WTC11 (cell line): ENCODE measurements around the gene ARMH1. TPM values are rescaled to one million over a fixed set of nuclear protein-coding genes. Genes with fewer than 3 reads are reported as not detected.

Source experiments
- ATAC-seq: fragments of 200-7000 bp; cut with Tn5 transposase; 2 replicates; pipeline ENCODE4 v1.10.0; 2021; ENCODE audit warnings: mild to moderate bottlenecking, moderate library complexity
- CTCF ChIA-PET: fragments of 300-600 bp; sonication (Branson Sonifier 250); formaldehyde crosslinking; loops from one replicate; lab custom pipeline; 2021; ENCODE audit warnings: antibody characterized with exemption; lab: Charles Lee
- POLR2A ChIA-PET: fragments of 350-600 bp; sonication (Branson Sonifier 250); formaldehyde crosslinking; loops from one replicate; lab custom pipeline; 2021; ENCODE audit warnings: antibody characterized with exemption; lab: Charles Lee
- DNase-seq: peaks from one replicate; pipeline ENCODE4 v3.0.0; 2021; ENCODE audit warnings: low spot score
- H3K27ac Mint-ChIP-seq: 2 replicates; pipeline ENCODE4 v1.8.0; 2021; ENCODE audit warnings: mixed read lengths
- H3K27me3 Mint-ChIP-seq: 2 replicates; pipeline ENCODE4 v1.8.0; 2021; ENCODE audit warnings: low read depth, mild to moderate bottlenecking, moderate library complexity, mixed read lengths
- H3K36me3 Mint-ChIP-seq: 2 replicates; pipeline ENCODE4 v1.8.0; 2021; ENCODE audit warnings: mixed read lengths
- H3K4me1 Mint-ChIP-seq: 2 replicates; pipeline ENCODE4 v1.8.0; 2022; ENCODE audit warnings: mixed read lengths
- H3K4me3 Mint-ChIP-seq: 2 replicates; pipeline ENCODE4 v1.8.0; 2021; ENCODE audit warnings: mild to moderate bottlenecking, moderate library complexity, mixed read lengths
- H3K9me3 Mint-ChIP-seq: 2 replicates; pipeline ENCODE4 v1.8.0; 2021; ENCODE audit warnings: mixed read lengths
- ATF1 ChIP-seq: sonication (generic); formaldehyde crosslinking; IDR thresholded peaks from 2 replicates; pipeline ENCODE4 v1.8.1; 2023; ENCODE audit warnings: mild to moderate bottlenecking, moderate library complexity, missing genetic modification reagents
- ELF4 ChIP-seq: sonication (generic); formaldehyde crosslinking; IDR thresholded peaks from 2 replicates; pipeline ENCODE4 v1.8.1; 2022; ENCODE audit warnings: low read depth, mild to moderate bottlenecking, moderate library complexity, missing genetic modification reagents
- FOXP1 ChIP-seq: sonication (generic); formaldehyde crosslinking; IDR thresholded peaks from 2 replicates; pipeline ENCODE4 v1.8.0; 2022; ENCODE audit warnings: missing genetic modification reagents, mild to moderate bottlenecking, moderate library complexity, borderline replicate concordance
- GTF2I ChIP-seq: fragments of 250-450 bp; sonication (Bioruptor Pico); conservative IDR thresholded peaks from 2 replicates; pipeline ENCODE4 v1.4.0; 2021; ENCODE audit warnings: mild to moderate bottlenecking
- IRF2 ChIP-seq: sonication (generic); formaldehyde crosslinking; IDR thresholded peaks from 2 replicates; pipeline ENCODE4 v1.8.0; 2022; ENCODE audit warnings: low read depth, missing genetic modification reagents, borderline replicate concordance
- NFYB ChIP-seq: sonication (generic); formaldehyde crosslinking; conservative IDR thresholded peaks from 2 replicates; pipeline ENCODE4 v1.8.0; 2022; ENCODE audit warnings: low read depth, missing genetic modification reagents
- SMAD3 ChIP-seq: sonication (generic); formaldehyde crosslinking; IDR thresholded peaks from 2 replicates; pipeline ENCODE4 v1.8.0; 2022; ENCODE audit warnings: missing genetic modification reagents, mild to moderate bottlenecking, borderline replicate concordance
- SMAD4 ChIP-seq: sonication (generic); formaldehyde crosslinking; IDR thresholded peaks from 2 replicates; pipeline ENCODE4 v1.8.0; 2022; ENCODE audit warnings: mild to moderate bottlenecking, missing genetic modification reagents
- TCF7 ChIP-seq: sonication (generic); formaldehyde crosslinking; IDR thresholded peaks from 2 replicates; pipeline ENCODE4 v1.8.0; 2022; ENCODE audit warnings: mild to moderate bottlenecking, low read depth, missing genetic modification reagents, moderate library complexity
- USF1 ChIP-seq: sonication (generic); formaldehyde crosslinking; IDR thresholded peaks from 2 replicates; pipeline ENCODE4 v1.8.0; 2022; ENCODE audit warnings: mild to moderate bottlenecking, missing genetic modification reagents
- ZNF138 ChIP-seq: sonication (generic); formaldehyde crosslinking; conservative IDR thresholded peaks from 2 replicates; pipeline ENCODE4 v1.8.1; 2022; ENCODE audit warnings: mild to moderate bottlenecking, moderate library complexity, missing genetic modification reagents
- ZNF317 ChIP-seq: sonication (generic); formaldehyde crosslinking; IDR thresholded peaks from 2 replicates; pipeline ENCODE4 v1.8.1; 2023; ENCODE audit warnings: low read depth, mild to moderate bottlenecking, moderate library complexity, missing genetic modification reagents, borderline replicate concordance
- total RNA-seq: library from RNA; stranded (reverse); gene quantifications from 3 replicates; pipeline ENCODE4 v1.2.3, GENCODE V29; 2021
- TF ChIP-seq, protein P1 (sequence below): fragments of 250-450 bp; sonication (Bioruptor Pico); IDR thresholded peaks from 2 replicates; pipeline ENCODE4 v1.9.0; 2021; ENCODE audit warnings: mild to moderate bottlenecking
- TF ChIP-seq, protein P2 (sequence below): sonication (generic); formaldehyde crosslinking; conservative IDR thresholded peaks from 2 replicates; pipeline ENCODE4 v1.8.1; 2022; ENCODE audit warnings: mild to moderate bottlenecking, missing genetic modification reagents
- TF ChIP-seq, protein P3 (sequence below): fragments of 250-450 bp; sonication (Bioruptor Pico); IDR thresholded peaks from 2 replicates; pipeline ENCODE4 v1.9.0; 2021; ENCODE audit warnings: mild to moderate bottlenecking
- TF ChIP-seq, protein P4 (sequence below): sonication (generic); formaldehyde crosslinking; IDR thresholded peaks from 2 replicates; pipeline ENCODE4 v1.8.1; 2023; ENCODE audit warnings: mild to moderate bottlenecking, missing genetic modification reagents, moderate library complexity
- TF ChIP-seq, protein P5 (sequence below): fragments of 250-450 bp; sonication (Bioruptor Pico); IDR thresholded peaks from 2 replicates; pipeline ENCODE4 v1.9.0; 2021; ENCODE audit warnings: mild to moderate bottlenecking, borderline replicate concordance

The ARMH1 gene
- total RNA-seq, 1 experiment from 2014 or later, result 0.74 TPM

- TF ChIP-seq, protein P1, sequence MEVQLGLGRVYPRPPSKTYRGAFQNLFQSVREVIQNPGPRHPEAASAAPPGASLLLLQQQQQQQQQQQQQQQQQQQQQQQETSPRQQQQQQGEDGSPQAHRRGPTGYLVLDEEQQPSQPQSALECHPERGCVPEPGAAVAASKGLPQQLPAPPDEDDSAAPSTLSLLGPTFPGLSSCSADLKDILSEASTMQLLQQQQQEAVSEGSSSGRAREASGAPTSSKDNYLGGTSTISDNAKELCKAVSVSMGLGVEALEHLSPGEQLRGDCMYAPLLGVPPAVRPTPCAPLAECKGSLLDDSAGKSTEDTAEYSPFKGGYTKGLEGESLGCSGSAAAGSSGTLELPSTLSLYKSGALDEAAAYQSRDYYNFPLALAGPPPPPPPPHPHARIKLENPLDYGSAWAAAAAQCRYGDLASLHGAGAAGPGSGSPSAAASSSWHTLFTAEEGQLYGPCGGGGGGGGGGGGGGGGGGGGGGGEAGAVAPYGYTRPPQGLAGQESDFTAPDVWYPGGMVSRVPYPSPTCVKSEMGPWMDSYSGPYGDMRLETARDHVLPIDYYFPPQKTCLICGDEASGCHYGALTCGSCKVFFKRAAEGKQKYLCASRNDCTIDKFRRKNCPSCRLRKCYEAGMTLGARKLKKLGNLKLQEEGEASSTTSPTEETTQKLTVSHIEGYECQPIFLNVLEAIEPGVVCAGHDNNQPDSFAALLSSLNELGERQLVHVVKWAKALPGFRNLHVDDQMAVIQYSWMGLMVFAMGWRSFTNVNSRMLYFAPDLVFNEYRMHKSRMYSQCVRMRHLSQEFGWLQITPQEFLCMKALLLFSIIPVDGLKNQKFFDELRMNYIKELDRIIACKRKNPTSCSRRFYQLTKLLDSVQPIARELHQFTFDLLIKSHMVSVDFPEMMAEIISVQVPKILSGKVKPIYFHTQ, result peak; percentile 97
- TF ChIP-seq, protein P2, sequence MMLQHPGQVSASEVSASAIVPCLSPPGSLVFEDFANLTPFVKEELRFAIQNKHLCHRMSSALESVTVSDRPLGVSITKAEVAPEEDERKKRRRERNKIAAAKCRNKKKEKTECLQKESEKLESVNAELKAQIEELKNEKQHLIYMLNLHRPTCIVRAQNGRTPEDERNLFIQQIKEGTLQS (CRISPR knock-in tag), result no peak
- TF ChIP-seq, protein P3, sequence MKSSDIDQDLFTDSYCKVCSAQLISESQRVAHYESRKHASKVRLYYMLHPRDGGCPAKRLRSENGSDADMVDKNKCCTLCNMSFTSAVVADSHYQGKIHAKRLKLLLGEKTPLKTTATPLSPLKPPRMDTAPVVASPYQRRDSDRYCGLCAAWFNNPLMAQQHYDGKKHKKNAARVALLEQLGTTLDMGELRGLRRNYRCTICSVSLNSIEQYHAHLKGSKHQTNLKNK (CRISPR knock-in tag), result no peak
- TF ChIP-seq SMAD3 (CRISPR knock-in tag) (no peak; the same call in 1 of the 2 replicates), ATF1 (CRISPR knock-in tag) (no peak), ELF4 (CRISPR knock-in tag) (no peak), FOXP1 (CRISPR knock-in tag) (no peak), GTF2I (CRISPR knock-in tag) (0 out of 2 replicates have a peak, but pooled peaks have one; percentile 24), ZNF138 (no peak), ZNF317 (CRISPR knock-in tag) (no peak), TCF7 (CRISPR knock-in tag) (no peak), IRF2 (CRISPR knock-in tag) (no peak)
- TF ChIP-seq, protein P4, sequence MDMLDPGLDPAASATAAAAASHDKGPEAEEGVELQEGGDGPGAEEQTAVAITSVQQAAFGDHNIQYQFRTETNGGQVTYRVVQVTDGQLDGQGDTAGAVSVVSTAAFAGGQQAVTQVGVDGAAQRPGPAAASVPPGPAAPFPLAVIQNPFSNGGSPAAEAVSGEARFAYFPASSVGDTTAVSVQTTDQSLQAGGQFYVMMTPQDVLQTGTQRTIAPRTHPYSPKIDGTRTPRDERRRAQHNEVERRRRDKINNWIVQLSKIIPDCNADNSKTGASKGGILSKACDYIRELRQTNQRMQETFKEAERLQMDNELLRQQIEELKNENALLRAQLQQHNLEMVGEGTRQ (CRISPR knock-in tag), result no peak
- TF ChIP-seq, protein P5, sequence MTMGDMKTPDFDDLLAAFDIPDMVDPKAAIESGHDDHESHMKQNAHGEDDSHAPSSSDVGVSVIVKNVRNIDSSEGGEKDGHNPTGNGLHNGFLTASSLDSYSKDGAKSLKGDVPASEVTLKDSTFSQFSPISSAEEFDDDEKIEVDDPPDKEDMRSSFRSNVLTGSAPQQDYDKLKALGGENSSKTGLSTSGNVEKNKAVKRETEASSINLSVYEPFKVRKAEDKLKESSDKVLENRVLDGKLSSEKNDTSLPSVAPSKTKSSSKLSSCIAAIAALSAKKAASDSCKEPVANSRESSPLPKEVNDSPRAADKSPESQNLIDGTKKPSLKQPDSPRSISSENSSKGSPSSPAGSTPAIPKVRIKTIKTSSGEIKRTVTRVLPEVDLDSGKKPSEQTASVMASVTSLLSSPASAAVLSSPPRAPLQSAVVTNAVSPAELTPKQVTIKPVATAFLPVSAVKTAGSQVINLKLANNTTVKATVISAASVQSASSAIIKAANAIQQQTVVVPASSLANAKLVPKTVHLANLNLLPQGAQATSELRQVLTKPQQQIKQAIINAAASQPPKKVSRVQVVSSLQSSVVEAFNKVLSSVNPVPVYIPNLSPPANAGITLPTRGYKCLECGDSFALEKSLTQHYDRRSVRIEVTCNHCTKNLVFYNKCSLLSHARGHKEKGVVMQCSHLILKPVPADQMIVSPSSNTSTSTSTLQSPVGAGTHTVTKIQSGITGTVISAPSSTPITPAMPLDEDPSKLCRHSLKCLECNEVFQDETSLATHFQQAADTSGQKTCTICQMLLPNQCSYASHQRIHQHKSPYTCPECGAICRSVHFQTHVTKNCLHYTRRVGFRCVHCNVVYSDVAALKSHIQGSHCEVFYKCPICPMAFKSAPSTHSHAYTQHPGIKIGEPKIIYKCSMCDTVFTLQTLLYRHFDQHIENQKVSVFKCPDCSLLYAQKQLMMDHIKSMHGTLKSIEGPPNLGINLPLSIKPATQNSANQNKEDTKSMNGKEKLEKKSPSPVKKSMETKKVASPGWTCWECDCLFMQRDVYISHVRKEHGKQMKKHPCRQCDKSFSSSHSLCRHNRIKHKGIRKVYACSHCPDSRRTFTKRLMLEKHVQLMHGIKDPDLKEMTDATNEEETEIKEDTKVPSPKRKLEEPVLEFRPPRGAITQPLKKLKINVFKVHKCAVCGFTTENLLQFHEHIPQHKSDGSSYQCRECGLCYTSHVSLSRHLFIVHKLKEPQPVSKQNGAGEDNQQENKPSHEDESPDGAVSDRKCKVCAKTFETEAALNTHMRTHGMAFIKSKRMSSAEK (CRISPR knock-in tag), result peak; percentile 98
These were observed 56.4 kb downstream of the ARMH1 start, which contains the start of gene RNU5D-1 (continued) for GRCh38 chr1:44730741-44731512.

DNA sequence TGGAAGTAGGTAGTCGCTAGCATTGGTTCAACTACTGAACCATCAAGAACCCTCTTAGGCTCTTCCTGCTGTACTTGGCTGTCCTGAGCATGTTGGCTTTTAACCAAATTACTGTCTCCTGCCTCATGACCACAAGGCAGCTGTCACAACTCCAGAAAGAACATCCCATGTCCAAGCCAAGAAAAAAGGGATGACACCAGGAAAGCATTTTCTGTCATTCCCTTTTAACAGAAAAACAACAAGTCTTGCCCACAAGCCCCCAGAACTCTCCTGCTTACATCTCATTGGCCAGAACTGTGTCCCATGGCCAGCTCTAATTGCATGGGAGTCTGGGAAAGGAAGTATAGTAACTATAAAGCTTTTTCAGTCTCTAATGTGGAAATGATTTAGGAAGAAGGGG lies 58.9 kb downstream of the ARMH1 start:
- Mint-ChIP-seq H3K4me3 (no peak overlapping the region), H3K27me3 (no peaks in the 10 kb centered on the region), H3K4me1 (peaks cover 19% of the 10 kb centered on the region)
- no peak for ATAC-seq
- no peak for TF ChIP-seq ELF4 (CRISPR knock-in tag)
- peak; percentile 66; the same call in 1 of the 2 replicates for TF ChIP-seq USF1 (CRISPR knock-in tag)
- TF ChIP-seq NFYB, result peak; percentile 14; the same call in 1 of the 2 replicates
- no peak for TF ChIP-seq SMAD4
- TF ChIP-seq, all 79 proteins: peak for 2
- no peak overlapping the region for H3K27ac Mint-ChIP-seq
- ChIA-PET CTCF (interaction anchor here (1.5 kb wide), 1 partner anchor 61 kb away, joined by 3 read pairs; no protein-coding TSS in a partner anchor), POLR2A (interaction anchor here (1.3 to 1.9 kb wide), 2 partner anchors 12 to 570 kb away, joined by 3 to 8 read pairs; no protein-coding TSS in a partner anchor)
- H3K9me3 Mint-ChIP-seq, result peaks cover 6% of the 10 kb centered on the region; the same call in 1 of the 2 replicates
- no peak for DNase-seq
- H3K36me3 Mint-ChIP-seq, result no peaks in the 10 kb centered on the region
